Stimulated activated CD8-positive, alpha-beta memory T cell treated with anti-CD3 and anti-CD28 coated beads, Interleukin-12 subunit alpha, Interleukin-12 subunit beta, amount 100 ng/mL, for 1 hour (primary cell): ENCODE data around the gene CIBAR2.
"Not testable (repeated sequence)": the region's sequence is repeated elsewhere in the genome, so short reads cannot be mapped to it uniquely, and the experiment has no call there.

Experiments
- DNase-seq: peaks from one replicate; pipeline ENCODE4 v3.0.0-alpha.2; 2020; ENCODE audit warnings: low read depth

Gene CIBAR2

GRCh38 chr16:85062323-85062722 lies 49.9 kb downstream of the CIBAR2 start:
- no peak for DNase-seq

GRCh38 chr16:85061566-85061965 lies 50.7 kb downstream of the CIBAR2 start:
- no peak for DNase-seq

GRCh38 chr16:85058909-85059308 lies 53.4 kb downstream of the CIBAR2 start:
- no peak for DNase-seq

DNA sequence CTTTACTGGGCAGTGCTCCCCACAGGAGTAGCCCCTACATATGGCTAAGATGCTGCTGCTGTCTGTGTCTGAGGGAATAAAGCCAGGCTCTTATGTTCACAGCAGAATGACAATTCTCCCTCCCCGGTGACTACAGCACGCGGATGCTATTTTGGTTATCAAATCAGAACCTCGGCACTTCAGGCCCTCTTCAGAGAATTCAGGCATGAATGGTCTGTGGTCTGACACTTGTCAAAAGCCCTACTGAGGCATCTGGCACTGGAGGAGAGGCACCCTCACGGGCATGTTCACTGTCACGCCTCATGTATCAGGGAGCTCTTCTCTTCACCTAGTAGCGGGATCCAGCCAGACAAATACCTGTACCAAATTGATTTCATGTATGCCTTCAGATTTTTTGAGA lies 54.3 kb downstream of the CIBAR2 start:
- no peak for DNase-seq

GRCh38 chr16:85057212-85057889 lies 54.9 kb downstream of the CIBAR2 start:
- no peak for DNase-seq

DNA sequence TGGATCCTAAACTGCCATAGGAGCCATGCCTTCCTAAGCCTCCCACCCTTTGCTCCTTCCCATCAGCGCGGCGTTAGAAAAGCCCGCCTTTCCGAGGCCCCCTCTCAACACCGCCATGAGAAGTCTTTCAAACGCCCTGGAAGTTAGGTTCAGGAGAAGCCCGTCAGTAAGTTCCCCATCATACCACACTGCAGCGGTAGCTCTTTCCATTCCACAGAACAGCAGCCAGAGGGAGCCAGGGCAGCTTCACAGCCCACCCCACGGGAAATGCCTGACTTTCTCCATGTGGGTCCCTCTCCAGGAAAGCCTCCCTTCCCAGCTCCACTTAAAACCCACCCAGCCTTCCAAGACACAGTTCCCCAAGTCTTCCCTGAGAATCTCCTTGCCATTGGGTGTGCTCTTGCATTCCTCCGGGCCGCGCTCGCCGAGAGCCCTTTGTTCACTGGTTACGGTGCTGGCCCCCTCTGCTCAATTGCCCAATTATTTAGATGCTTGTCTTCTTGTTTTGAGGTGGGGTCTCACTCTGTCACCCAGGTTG lies 56.0 kb downstream of the CIBAR2 start:
- DNase-seq, result no peak

- peak; percentile 53 for DNase-seq
Observed at GRCh38 chr16:85055493-85056210, 56.6 kb downstream of the CIBAR2 start.

GRCh38 chr16:85054948-85055492 lies 57.3 kb downstream of the CIBAR2 start:
- DNase-seq, result no peak

GRCh38 chr16:85054321-85054720 lies 58.0 kb downstream of the CIBAR2 start:
- DNase-seq, result not testable (repeated sequence)

GRCh38 chr16:85052536-85052935 lies 59.7 kb downstream of the CIBAR2 start:
- no peak for DNase-seq

DNA sequence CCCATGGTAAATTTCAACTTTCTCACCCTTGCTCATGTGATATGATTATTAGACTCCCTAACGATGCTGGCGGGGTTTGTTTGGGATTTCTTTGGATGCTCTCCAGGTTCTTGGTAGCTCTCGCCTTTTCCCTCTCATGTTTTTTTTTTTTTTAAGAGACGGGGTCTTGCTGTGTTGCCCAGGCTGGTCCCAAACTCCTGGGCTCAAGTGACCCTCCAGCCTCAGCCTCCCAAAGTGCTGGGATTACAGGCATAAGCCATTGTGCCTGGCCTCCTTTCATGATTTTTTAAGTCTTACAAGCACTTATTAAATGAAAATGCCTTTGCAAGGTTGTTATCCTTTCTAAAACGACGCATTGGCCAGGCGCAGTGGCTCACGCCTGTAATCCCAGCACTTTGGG lies 60.6 kb downstream of the CIBAR2 start:
- no peak for DNase-seq

GRCh38 chr16:85051067-85051581 lies 61.1 kb downstream of the CIBAR2 start:
- no peak for DNase-seq

- no peak for DNase-seq
Observed at GRCh38 chr16:85049706-85050305, 62.5 kb downstream of the CIBAR2 start.

DNA sequence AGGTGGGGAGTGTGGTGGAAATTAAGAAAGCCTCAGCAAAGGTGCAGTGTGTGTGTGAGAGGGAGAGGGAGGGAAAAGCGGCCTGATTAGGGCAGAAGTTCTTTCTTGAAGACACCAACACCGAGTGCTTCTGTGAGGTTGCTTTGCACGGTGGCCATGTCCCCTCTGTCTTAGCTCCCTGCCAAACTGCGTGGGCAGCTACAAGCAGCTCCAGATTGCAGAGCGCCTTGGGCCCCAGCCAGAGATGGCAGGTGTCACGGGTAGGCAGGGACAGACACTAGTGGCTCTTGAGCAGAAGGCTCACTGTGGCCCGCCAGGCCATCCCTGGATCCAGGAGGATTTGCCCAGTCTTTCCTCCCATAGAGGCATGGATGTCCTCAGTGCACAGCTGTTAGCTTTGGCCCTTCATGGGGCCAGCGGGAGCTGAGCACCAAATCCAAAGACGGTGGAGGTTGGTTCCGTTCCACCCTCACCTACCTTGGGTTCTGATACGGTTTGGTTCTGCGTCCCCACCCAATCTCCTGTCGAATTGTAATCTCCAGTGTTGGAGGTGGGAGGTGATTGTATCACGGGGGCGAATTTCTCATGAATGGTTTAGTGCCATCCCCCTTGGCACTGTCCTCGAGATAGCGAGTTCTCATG lies 63.2 kb downstream of the CIBAR2 start:
- DNase-seq, result no peak
